A549 (cell line): ENCODE results near the gene REEP3. TPM values are rescaled to one million over a fixed set of nuclear protein-coding genes. Genes with fewer than 3 reads are reported as not detected.

ENCODE experiments used
- ATAC-seq, 2 experiments: fragments of 200-7000 bp in 1 of 2; fragments of >200 bp in 1 of 2; cut with Nextera tagmentation in 1 of 2; cut with Tn5 transposase in 1 of 2; 3 replicates each; pipeline versions ENCODE4 v1.8.0 to v1.9.1; 2018 to 2020; ENCODE audit warnings: mild to moderate bottlenecking in 1 of 2, moderate library complexity in 1 of 2
- CTCF ChIA-PET: fragments of 300-600 bp; sonication (Branson Sonifier 250); formaldehyde crosslinking; extraction: SDS; loops from one replicate; lab custom pipeline; 2021; ENCODE audit warnings: antibody characterized with exemption, inconsistent platforms; lab: Yijun Ruan, JAX
- POLR2A ChIA-PET: fragments of 350-600 bp; formaldehyde crosslinking; extraction: SDS; loops from one replicate; lab custom pipeline; 2021; ENCODE audit warnings: antibody characterized with exemption, inconsistent platforms; lab: Yijun Ruan, JAX
- DNase-seq, 2 experiments: peaks; one replicate each; pipeline versions ENCODE4 v3.0.0 to v3.0.0-alpha.2; 2011 to 2016; ENCODE audit warnings: low read depth in 1 of 2, low spot score in 1 of 2
- FAIRE-seq: peaks from 2 replicates; lab custom pipeline; 2011; peaks lifted over from hg19 to GRCh38; lab: Jason Lieb, UNC
- H3K27ac ChIP-seq, 2 experiments: fragments of >200 bp; sonication (Bioruptor Twin); formaldehyde crosslinking; 3 replicates each; pipeline ENCODE4 v1.5.1; 2016 to 2017
- H3K4me1 ChIP-seq: fragments of >200 bp; sonication (Bioruptor Twin); formaldehyde crosslinking; 3 replicates; pipeline ENCODE4 v1.6.1; 2016
- H3K4me2 ChIP-seq: fragments of >200 bp; sonication (Bioruptor Twin); formaldehyde crosslinking; 3 replicates; pipeline ENCODE4 v1.6.1; 2016
- H3K4me3 ChIP-seq: fragments of >200 bp; sonication (Bioruptor Twin); formaldehyde crosslinking; 3 replicates; pipeline ENCODE4 v1.5.1; 2016
- H3K9me3 ChIP-seq: fragments of >200 bp; sonication (Bioruptor Twin); formaldehyde crosslinking; 3 replicates; pipeline ENCODE4 v1.6.1; 2016
- BHLHE40 ChIP-seq: IDR thresholded peaks from 2 replicates; pipeline ENCODE4 v1.6.1; 2012; ENCODE audit warnings: low read depth, low read length, inconsistent platforms
- CBX2 ChIP-seq: fragments of 200-600 bp; sonication (generic); IDR thresholded peaks from 2 replicates; pipeline ENCODE4 v1.6.1; 2016; ENCODE audit warnings: low read depth, mild to moderate bottlenecking, borderline replicate concordance
- CBX8 ChIP-seq: fragments of 200-600 bp; sonication (generic); IDR thresholded peaks from 2 replicates; pipeline ENCODE4 v1.6.1; 2016
- EHF ChIP-seq: fragments of 250-450 bp; sonication (Bioruptor Pico); IDR thresholded peaks from 2 replicates; pipeline ENCODE4 v1.5.0; 2020; ENCODE audit warnings: mild to moderate bottlenecking
- EHMT2 ChIP-seq: fragments of 200-600 bp; sonication (generic); IDR thresholded peaks from 2 replicates; pipeline ENCODE4 v1.6.1; 2016; ENCODE audit warnings: antibody characterized with exemption, low read depth, mild to moderate bottlenecking, moderate library complexity
- ELK1 ChIP-seq: fragments of 150-350 bp; IDR thresholded peaks from 2 replicates; pipeline ENCODE4 v1.6.1; 2014; ENCODE audit warnings: low read depth, mild to moderate bottlenecking, low read length
- HES2 ChIP-seq: fragments of >200 bp; sonication (Bioruptor Twin); formaldehyde crosslinking; IDR thresholded peaks from 2 replicates; pipeline ENCODE4 v1.6.1; 2016
- HEYL ChIP-seq: fragments of 250-450 bp; sonication (Bioruptor Pico); IDR thresholded peaks from 2 replicates; pipeline ENCODE4 v1.8.0; 2021; ENCODE audit warnings: mild to moderate bottlenecking, moderate library complexity
- HMGXB4 ChIP-seq: fragments of 250-450 bp; sonication (Bioruptor Pico); IDR thresholded peaks from 2 replicates; pipeline ENCODE4 v1.5.0; 2021; ENCODE audit warnings: mild to moderate bottlenecking, moderate library complexity, borderline replicate concordance
- KDM5A ChIP-seq: fragments of 200-600 bp; sonication (generic); IDR thresholded peaks from 2 replicates; pipeline ENCODE4 v1.6.1; 2016; ENCODE audit warnings: antibody characterized with exemption, mild to moderate bottlenecking
- MYC ChIP-seq: IDR thresholded peaks from 2 replicates; pipeline ENCODE4 v1.6.1; 2012; ENCODE audit warnings: mild to moderate bottlenecking, inconsistent platforms, low read length, improper control_type of control experiment, borderline replicate concordance
- NPAS2 ChIP-seq: fragments of 250-450 bp; sonication (Bioruptor Pico); IDR thresholded peaks from 2 replicates; pipeline ENCODE4 v1.8.0; 2022; ENCODE audit warnings: mild to moderate bottlenecking, moderate library complexity, borderline replicate concordance
- PHF8 ChIP-seq: fragments of 200-600 bp; sonication (generic); IDR thresholded peaks from 2 replicates; pipeline ENCODE4 v1.6.1; 2016; ENCODE audit warnings: low read depth, mild to moderate bottlenecking, antibody characterized with exemption, moderate library complexity, borderline replicate concordance
- POLR2AphosphoS2 ChIP-seq: conservative IDR thresholded peaks from 2 replicates; pipeline ENCODE4 v1.6.1; 2012; ENCODE audit warnings: low read length, improper control_type of control experiment, inconsistent platforms
- RNF2 ChIP-seq: fragments of 200-600 bp; sonication (generic); IDR thresholded peaks from 2 replicates; pipeline ENCODE4 v1.6.1; 2016; ENCODE audit warnings: low read depth, mild to moderate bottlenecking, antibody characterized with exemption, moderate library complexity, borderline replicate concordance
- SREBF2 ChIP-seq: fragments of 450-650 bp; IDR thresholded peaks from 2 replicates; pipeline ENCODE4 v1.6.1; 2014; ENCODE audit warnings: mild to moderate bottlenecking, moderate library complexity
- ZFP36 ChIP-seq: fragments of 450-650 bp; IDR thresholded peaks from 2 replicates; pipeline ENCODE4 v1.6.1; 2014; ENCODE audit warnings: borderline replicate concordance; ENCODE audit not compliant: partially characterized antibody
- ZNF302 ChIP-seq: fragments of 250-450 bp; sonication (Bioruptor Pico); IDR thresholded peaks from 2 replicates; pipeline ENCODE4 v1.9.0; 2021; ENCODE audit warnings: inconsistent platforms, mild to moderate bottlenecking, moderate library complexity
- WGBS: methylation state at CpG from one replicate; pipeline ENCODE4 v1.1.6; 2017; ENCODE audit errors: missing lambda C conversion rate; 5-methylcytosine and 5-hydroxymethylcytosine counted together
- polyA plus RNA-seq, 4 experiments: library from polyadenylated mRNA; depleted of rRNA in 3 of 4; stranded (reverse); fragments of >200 nt; fragmentation: RNase III in 1 of 4; extraction: RNeasy Plus Mini Kit Qiagen cat#74134 plus additional on column Dnase treatment in 1 of 4; gene quantifications; 2 replicates in 3 of 4; 3 replicates in 1 of 4; pipeline ENCODE4 v1.2.3, GENCODE V29; 2011 to 2017

REEP3 gene
- polyA plus RNA-seq, 2 of the 4 experiments (the other 2 are of a cell fraction): 19.6 to 35.8 TPM

GRCh38 chr10:63608511-63608910 is 87.3 kb downstream of the REEP3 start:
- TF ChIP-seq PHF8: no peak
- Histone ChIP-seq H3K4me3 (no peak overlapping the region), H3K27ac (no peak overlapping the region), H3K9me3 (no peaks in the 10 kb centered on the region), H3K4me1 (0 out of 3 replicates have a peak, but pooled peaks cover 5% of the 10 kb centered on the region), H3K4me2 (no peak overlapping the region)
- 80% methylated on average over 1 of the region's 1 CpG for WGBS
- ChIA-PET CTCF (interaction anchor here (1.0 kb wide), 1 partner anchor 10 kb away, joined by 3 read pairs; no protein-coding TSS in a partner anchor), POLR2A (no interaction called here)
- ATAC-seq (no peak), DNase-seq (no peak), FAIRE-seq (no peak)

- WGBS: 46% methylated on average over 2 of the region's 2 CpGs
- TF ChIP-seq NPAS2: no peak
- TF ChIP-seq HES2: no peak
- no peak for TF ChIP-seq EHMT2
- no peak for TF ChIP-seq BHLHE40
- no peak for DNase-seq
- Histone ChIP-seq H3K4me1 (no peaks in the 10 kb centered on the region), H3K4me2 (no peak overlapping the region), H3K9me3 (no peaks in the 10 kb centered on the region), H3K4me3 (no peak overlapping the region), H3K27ac (no peak overlapping the region)
- no peak for FAIRE-seq
- ChIA-PET CTCF (interaction anchor here (2.3 kb wide), 1 partner anchor 444 kb away, joined by 7 read pairs; no protein-coding TSS in a partner anchor), POLR2A (no interaction called here)
- no peak for ATAC-seq
These were observed 89.9 kb downstream of the REEP3 start for GRCh38 chr10:63611078-63611477.

- Histone ChIP-seq H3K9me3 (no peaks in the 10 kb centered on the region), H3K4me2 (no peak overlapping the region), H3K4me3 (no peak overlapping the region), H3K4me1 (no peaks in the 10 kb centered on the region), H3K27ac (0 out of 6 replicates have a peak overlapping the region, but pooled peaks of 1 of the 2 experiments have one; percentile 7)
- CTCF ChIA-PET: interaction anchor here (0.6 to 6.0 kb wide), 4 partner anchors 15 to 556 kb away, joined by 3 to 42 read pairs (median 4); no protein-coding TSS in a partner anchor
- no peak for DNase-seq
- 89% methylated on average over 2 of the region's 2 CpGs for WGBS
- ATAC-seq: no peak
- POLR2A ChIA-PET: no interaction called here
- no peak for FAIRE-seq
- no peak for TF ChIP-seq POLR2AphosphoS2
- no peak for TF ChIP-seq ZNF302 (CRISPR knock-in tag)
- TF ChIP-seq HMGXB4: no peak
- no peak for TF ChIP-seq SREBF2
- no peak for TF ChIP-seq EHF (CRISPR knock-in tag)
- no peak for TF ChIP-seq ZFP36
- no peak for TF ChIP-seq HEYL (CRISPR knock-in tag)
- TF ChIP-seq MYC: no peak
- no peak for TF ChIP-seq KDM5A
- no peak for TF ChIP-seq RNF2
- TF ChIP-seq CBX2: no peak
- no peak for TF ChIP-seq ELK1
- no peak for TF ChIP-seq CBX8
- no peak for TF ChIP-seq BHLHE40
- TF ChIP-seq, all 56 proteins: peak for 0
These were observed 93.2 kb downstream of the REEP3 start for GRCh38 chr10:63614371-63614891.
